Keratinocyte (primary cell): Measurements from ENCODE around the gene COX8C.

Experiments
- CTCF ChIP-seq, 3 experiments: IDR thresholded peaks in 1 of 3; conservative IDR thresholded peaks in 1 of 3; optimal IDR thresholded peaks in 1 of 3; 2 replicates in 2 of 3; 3 replicates in 1 of 3; pipeline versions ENCODE3 to v1.5.1; 2011; ENCODE audit warnings: low read length in 3 of 3, mild to moderate bottlenecking in 3 of 3, moderate library complexity in 2 of 3, control low read depth in 1 of 3, inconsistent platforms in 1 of 3; ENCODE audit not compliant: insufficient read depth in 2 of 3; ENCODE audit errors: extremely low read depth in 1 of 3
- EZH2 ChIP-seq: IDR thresholded peaks from one replicate; pipeline ENCODE4 v1.6.1; 2012; ENCODE audit warnings: inconsistent platforms, mild to moderate bottlenecking, low read length, moderate library complexity

DNA sequence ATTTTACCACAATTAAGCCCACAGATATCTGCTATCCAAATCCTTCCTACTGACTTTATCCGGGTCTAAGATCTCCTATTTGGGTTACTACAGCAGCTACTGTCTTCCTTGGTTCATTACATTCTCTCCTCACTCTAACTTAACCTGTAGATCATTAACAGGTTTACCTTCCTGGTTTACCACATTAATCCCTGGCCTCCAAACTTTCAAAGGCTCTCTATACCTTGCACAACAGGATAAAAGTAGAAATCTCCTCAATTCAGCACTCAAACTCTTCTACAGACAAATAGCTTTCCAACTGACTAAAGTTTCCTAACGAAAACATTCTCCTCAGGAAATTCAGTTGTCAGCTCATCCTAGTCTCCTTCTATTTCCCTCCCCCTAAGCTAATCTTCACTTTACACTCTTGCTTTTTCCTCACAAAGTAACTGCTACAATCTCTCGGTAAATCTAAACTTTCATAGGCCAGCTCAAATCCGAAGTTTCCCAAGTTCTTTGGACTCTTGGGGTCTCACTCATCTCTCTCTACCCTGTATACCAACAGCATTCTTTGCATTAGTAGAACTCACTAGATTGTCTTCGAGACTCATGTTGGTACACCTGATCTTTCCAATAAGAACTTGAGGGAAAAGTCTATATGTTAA lies 16.9 kb upstream of the COX8C start:
- TF ChIP-seq CTCF (optimal IDR thresholded peaks at IDR 0.05 in 1 of 3, IDR thresholded peaks at IDR 0.05 in 1 of 3, conservative IDR thresholded peaks at IDR 0.05 in 1 of 3; ENCODE audit: extremely low read depth in 1 of 3, insufficient read depth in 2 of 3, low read length in 3 of 3) (no peak), EZH2 (no peak)
